Caco-2 (cell line): ENCODE measurements around the gene LAPTM4A. TPM values are rescaled to one million over a fixed set of nuclear protein-coding genes. Genes with fewer than 3 reads are reported as not detected.
"Not testable (repeated sequence)": the region's sequence is repeated elsewhere in the genome, so short reads cannot be mapped to it uniquely, and the experiment has no call there.

ENCODE experiments used
- BruUV-seq: library from RNA; stranded (reverse); fragments of 400-500 nt; replicated peaks from 2 replicates; lab custom pipeline; 2021; lab: Mats Ljungman, UMichigan
- CTCF ChIA-PET: fragments of 300-600 bp; sonication (Branson Sonifier 250); formaldehyde crosslinking; loops from one replicate; lab custom pipeline; 2022; ENCODE audit warnings: antibody characterized with exemption; lab: Charles Lee
- POLR2A ChIA-PET: fragments of 300-600 bp; sonication (Branson Sonifier 250); formaldehyde crosslinking; loops from one replicate; lab custom pipeline; 2022; ENCODE audit warnings: antibody characterized with exemption; lab: Charles Lee
- DNase-seq, 2 experiments: peaks; one replicate each; pipeline versions ENCODE4 v3.0.0 to v3.0.0-alpha.2; 2020 to 2022
- H3K27me3 ChIP-seq: replicated peaks from 2 replicates; pipeline ENCODE4 v1.6.0; 2011; ENCODE audit warnings: low read length; ENCODE audit not compliant: control insufficient read depth, insufficient read depth
- H3K36me3 ChIP-seq: 2 replicates; pipeline ENCODE4 v1.5.1; 2011; ENCODE audit warnings: low read length; ENCODE audit not compliant: control insufficient read depth, insufficient read depth
- H3K4me1 ChIP-seq: fragments of 250-450 bp; sonication (Bioruptor Pico); 2 replicates; pipeline ENCODE4 v1.5.1; 2020; ENCODE audit warnings: mild to moderate bottlenecking
- H3K4me3 ChIP-seq: 2 replicates; pipeline ENCODE4 v1.5.1; 2011; ENCODE audit warnings: low read depth, mild to moderate bottlenecking, control low read depth, low read length
- H3K9me3 ChIP-seq: fragments of 250-450 bp; sonication (Bioruptor Pico); 2 replicates; pipeline ENCODE4 v1.5.1; 2020; ENCODE audit warnings: mild to moderate bottlenecking, moderate library complexity
- H3K27ac Mint-ChIP-seq: one replicate; pipeline ENCODE4 v1.8.0; 2022; ENCODE audit warnings: mixed read lengths; ENCODE audit not compliant: unreplicated experiment
- H3K27me3 Mint-ChIP-seq: one replicate; pipeline ENCODE4 v1.8.0; 2022; ENCODE audit warnings: mixed read lengths; ENCODE audit not compliant: insufficient read depth, unreplicated experiment
- H3K36me3 Mint-ChIP-seq: one replicate; pipeline ENCODE4 v1.8.0; 2022; ENCODE audit warnings: mild to moderate bottlenecking, mixed read lengths; ENCODE audit not compliant: insufficient read depth, unreplicated experiment
- H3K4me1 Mint-ChIP-seq: one replicate; pipeline ENCODE4 v1.8.0; 2022; ENCODE audit warnings: low read depth, mixed read lengths; ENCODE audit not compliant: unreplicated experiment
- H3K4me3 Mint-ChIP-seq: one replicate; pipeline ENCODE4 v1.8.0; 2022; ENCODE audit warnings: mild to moderate bottlenecking, moderate library complexity, mixed read lengths; ENCODE audit not compliant: unreplicated experiment
- H3K9me3 Mint-ChIP-seq: one replicate; pipeline ENCODE4 v1.8.0; 2022; ENCODE audit warnings: mixed read lengths; ENCODE audit not compliant: unreplicated experiment
- intact Hi-C: fragments of 100-400 bp; cut with micrococcal nuclease; formaldehyde crosslinking; loops from one replicate; pipeline ENCODE4 v1.10.0; 2022; ENCODE audit not compliant: unreplicated experiment
- total RNA-seq: library from RNA; stranded (reverse); gene quantifications from 2 replicates; pipeline ENCODE4 v1.2.3, GENCODE V29; 2022
- TF ChIP-seq, protein P1 (sequence below), 2 experiments: fragments of 200-600 bp in 1 of 2; IDR thresholded peaks; 1 replicate in 1 of 2; 2 replicates in 1 of 2; pipeline versions ENCODE4 v1.5.1 to v1.8.0; 2011 to 2022; ENCODE audit warnings: antibody characterized with exemption in 1 of 2, control low read depth in 1 of 2, inconsistent platforms in 1 of 2, low read depth in 1 of 2, low read length in 1 of 2, mild to moderate bottlenecking in 1 of 2, moderate library complexity in 1 of 2; ENCODE audit not compliant: insufficient read depth in 1 of 2, severe bottlenecking in 1 of 2, unreplicated experiment in 1 of 2

LAPTM4A gene
- total RNA-seq, 1 experiment from 2014 or later: 140 TPM

DNA sequence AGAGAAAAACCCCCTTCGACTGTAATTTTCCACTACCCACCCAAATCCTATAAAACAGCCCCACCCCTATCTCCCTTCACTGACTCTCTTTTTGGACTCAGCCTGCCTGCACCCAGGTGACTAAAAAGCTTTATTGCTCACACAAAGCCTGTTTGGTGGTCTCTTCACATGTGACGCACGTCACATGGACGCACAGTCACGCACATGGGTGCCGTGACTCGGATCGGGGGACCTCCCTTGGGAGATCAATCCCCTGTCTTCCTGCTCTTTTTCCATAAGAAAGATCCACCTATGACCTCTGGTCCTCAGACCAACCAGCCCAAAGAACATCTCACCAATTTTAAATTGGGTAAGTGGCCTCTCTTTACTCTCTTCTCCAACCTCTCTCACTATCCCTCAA is 31.4 kb upstream of the LAPTM4A start:
- H3K4me3 Mint-ChIP-seq, BruUV-seq, H3K4me3 ChIP-seq, H3K4me1 Mint-ChIP-seq, H3K9me3 Mint-ChIP-seq, H3K4me1 ChIP-seq, H3K27ac Mint-ChIP-seq, POLR2A ChIA-PET, H3K9me3 ChIP-seq, H3K27me3 ChIP-seq, intact Hi-C loops, DNase-seq, H3K36me3 Mint-ChIP-seq, H3K36me3 ChIP-seq, CTCF ChIA-PET, H3K27me3 Mint-ChIP-seq: not testable (repeated sequence)

DNA sequence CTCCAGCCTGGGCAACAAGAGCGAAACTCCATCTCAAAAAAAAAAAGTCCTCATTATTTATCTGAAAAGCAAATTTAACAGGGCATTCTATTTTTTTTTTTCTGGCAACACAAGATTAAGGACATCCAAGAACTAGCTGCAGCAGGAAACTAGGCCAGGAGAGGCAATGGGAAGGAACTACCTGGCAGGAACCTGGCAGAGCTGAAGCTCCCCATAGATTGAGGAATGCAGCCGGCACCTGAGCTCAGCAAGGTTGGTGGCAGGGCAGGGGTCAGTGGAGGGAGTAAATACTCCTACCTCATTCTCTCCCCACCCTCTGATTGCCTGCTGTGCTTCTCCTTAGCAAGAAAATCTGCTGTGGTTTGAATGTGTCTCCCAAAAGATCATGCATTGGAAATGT is 30.4 kb upstream of the LAPTM4A start:
- DNase-seq: no peak
- no peak overlapping the region for H3K27ac Mint-ChIP-seq
- Histone ChIP-seq H3K4me1 (peaks cover 6% of the 10 kb centered on the region; the same call in 1 of the 2 replicates), H3K9me3 (no peaks in the 10 kb centered on the region), H3K27me3 (no peaks in the 10 kb centered on the region), H3K36me3 (no peaks in the 10 kb centered on the region), H3K4me3 (no peak overlapping the region)
- H3K36me3 Mint-ChIP-seq: no peaks in the 10 kb centered on the region
- POLR2A ChIA-PET: interaction anchor here (0.6 kb wide), 1 partner anchor 107 kb away, joined by 4 read pairs; no protein-coding TSS in a partner anchor
- no peak overlapping the region for H3K4me3 Mint-ChIP-seq
- no peaks in the 10 kb centered on the region for H3K4me1 Mint-ChIP-seq
- TF ChIP-seq, protein P1, sequence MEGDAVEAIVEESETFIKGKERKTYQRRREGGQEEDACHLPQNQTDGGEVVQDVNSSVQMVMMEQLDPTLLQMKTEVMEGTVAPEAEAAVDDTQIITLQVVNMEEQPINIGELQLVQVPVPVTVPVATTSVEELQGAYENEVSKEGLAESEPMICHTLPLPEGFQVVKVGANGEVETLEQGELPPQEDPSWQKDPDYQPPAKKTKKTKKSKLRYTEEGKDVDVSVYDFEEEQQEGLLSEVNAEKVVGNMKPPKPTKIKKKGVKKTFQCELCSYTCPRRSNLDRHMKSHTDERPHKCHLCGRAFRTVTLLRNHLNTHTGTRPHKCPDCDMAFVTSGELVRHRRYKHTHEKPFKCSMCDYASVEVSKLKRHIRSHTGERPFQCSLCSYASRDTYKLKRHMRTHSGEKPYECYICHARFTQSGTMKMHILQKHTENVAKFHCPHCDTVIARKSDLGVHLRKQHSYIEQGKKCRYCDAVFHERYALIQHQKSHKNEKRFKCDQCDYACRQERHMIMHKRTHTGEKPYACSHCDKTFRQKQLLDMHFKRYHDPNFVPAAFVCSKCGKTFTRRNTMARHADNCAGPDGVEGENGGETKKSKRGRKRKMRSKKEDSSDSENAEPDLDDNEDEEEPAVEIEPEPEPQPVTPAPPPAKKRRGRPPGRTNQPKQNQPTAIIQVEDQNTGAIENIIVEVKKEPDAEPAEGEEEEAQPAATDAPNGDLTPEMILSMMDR (IDR thresholded peaks at IDR 0.05; ENCODE audit: insufficient read depth in 1 of 2, low read depth in 1 of 2, low read length in 1 of 2, severe bottlenecking in 1 of 2, unreplicated experiment in 1 of 2): no peak
- CTCF ChIA-PET: interaction anchor here (0.6 to 0.8 kb wide), 2 partner anchors 67 to 126 kb away, joined by 3 read pairs; no protein-coding TSS in a partner anchor
- no peaks in the 10 kb centered on the region for H3K9me3 Mint-ChIP-seq
- no peaks in the 10 kb centered on the region for H3K27me3 Mint-ChIP-seq
- no TSS peak for BruUV-seq
- intact Hi-C loops: no loop called here

DNA sequence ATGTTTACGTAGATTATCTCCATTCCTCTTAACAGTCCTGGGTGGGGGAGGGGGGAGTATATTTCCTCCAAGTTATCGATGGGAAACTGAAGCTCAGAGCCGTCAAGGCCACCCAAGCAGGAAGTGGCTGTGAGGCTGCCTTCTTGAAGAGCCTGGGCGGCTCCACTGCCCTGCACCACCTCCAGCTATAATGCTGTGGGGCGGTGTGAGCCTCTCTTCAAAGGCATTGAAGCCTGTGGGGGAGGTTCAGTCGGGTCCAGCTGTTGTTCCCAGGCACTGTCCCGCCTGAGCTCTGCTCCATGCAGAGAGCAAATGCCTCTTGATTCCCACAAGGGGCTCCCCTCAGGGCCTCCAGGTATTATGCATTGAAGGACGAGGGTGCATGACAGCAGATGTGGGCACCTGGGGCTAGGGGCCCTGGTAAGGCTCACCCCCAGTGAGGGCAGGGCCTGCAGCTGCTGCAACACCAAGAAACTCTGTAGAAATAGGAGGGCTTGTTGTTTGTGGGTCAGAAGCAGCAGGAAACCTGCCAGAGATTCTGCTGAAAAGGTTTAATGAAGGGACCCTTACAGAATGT is 29.5 kb upstream of the LAPTM4A start:
- Histone ChIP-seq H3K9me3 (no peaks in the 10 kb centered on the region), H3K36me3 (no peaks in the 10 kb centered on the region), H3K4me3 (no peak overlapping the region), H3K4me1 (peaks cover 6% of the 10 kb centered on the region; the same call in 1 of the 2 replicates), H3K27me3 (no peaks in the 10 kb centered on the region)
- TF ChIP-seq, protein P1 (IDR thresholded peaks at IDR 0.05; ENCODE audit: insufficient read depth in 1 of 2, low read depth in 1 of 2, low read length in 1 of 2, severe bottlenecking in 1 of 2, unreplicated experiment in 1 of 2): no peak
- BruUV-seq: no TSS peak
- DNase-seq: no peak
- H3K4me3 Mint-ChIP-seq: no peak overlapping the region
- no peaks in the 10 kb centered on the region for H3K36me3 Mint-ChIP-seq
- no peaks in the 10 kb centered on the region for H3K4me1 Mint-ChIP-seq
- intact Hi-C loops: no loop called here
- POLR2A ChIA-PET: no interaction called here
- no peak overlapping the region for H3K27ac Mint-ChIP-seq
- CTCF ChIA-PET: no interaction called here
- no peaks in the 10 kb centered on the region for H3K27me3 Mint-ChIP-seq
- H3K9me3 Mint-ChIP-seq: no peaks in the 10 kb centered on the region
